ENCODE measurements around the gene MRGPRD. TPM values are rescaled to one million over a fixed set of nuclear protein-coding genes. Genes with fewer than 3 reads are reported as not detected.

MRGPRD gene
- total and polyA plus RNA-seq, 2 donors (not counting 1 experiment from before 2014, with no cell fraction given): not detected

- H3K79me2 ChIP-seq (ENCODE audit: control insufficient read depth, insufficient read depth, low read length): no peaks in the 10 kb centered on the region
- no peaks in the 10 kb centered on the region for H3K36me3 ChIP-seq (replicated peaks in 1 of 2; ENCODE audit: control extremely low read depth in 1 of 2, control insufficient read depth in 1 of 2, extremely low read depth in 1 of 2, insufficient read depth in 2 of 2, low read length in 1 of 2)
- Mint-ChIP-seq H3K4me1 (no peaks in the 10 kb centered on the region), H3K27ac (no peak overlapping the region), H3K4me3 (no peak overlapping the region), H3K27me3 (peaks cover 37% of the 10 kb centered on the region), H3K9me3 (ENCODE audit: insufficient read depth) (no peaks in the 10 kb centered on the region)
- H3K4me2 ChIP-seq (replicated peaks; ENCODE audit: low read depth, low read length, poor library complexity, severe bottlenecking): no peak overlapping the region
- no peak overlapping the region for H3K27ac ChIP-seq (ENCODE audit: low read length in 2 of 2)
- CTCF ChIA-PET: no interaction called here
- intact Hi-C loops (cut with micrococcal nuclease): no loop called here
- H3K4me3 ChIP-seq (ENCODE audit: control extremely low read depth in 1 of 5, extremely low read depth in 1 of 5, insufficient read depth in 1 of 5, low read depth in 2 of 5, low read length in 4 of 5): no peak overlapping the region
- no peak for ATAC-seq (ENCODE audit: low read depth)
- no peaks in the 10 kb centered on the region for H4K20me1 ChIP-seq (ENCODE audit: control insufficient read depth, insufficient read depth, low read length, poor library complexity, severe bottlenecking)
- no peaks in the 10 kb centered on the region for H3K9me3 ChIP-seq (ENCODE audit: control extremely low read depth in 1 of 3, control insufficient read depth in 2 of 3, insufficient read depth in 1 of 3, low read length in 2 of 3)
- H3K27me3 ChIP-seq (replicated peaks in 1 of 4; ENCODE audit: control extremely low read depth in 1 of 4, control insufficient read depth in 3 of 4, insufficient read depth in 4 of 4, low read length in 3 of 4): peaks cover 0 to 40% (median 8%) of the 10 kb centered on the region in 4 experiments
- POLR2A ChIA-PET: no interaction called here
- H3K4me1 ChIP-seq (ENCODE audit: control insufficient read depth in 2 of 2, insufficient read depth in 2 of 2, low read length in 2 of 2): no peaks in the 10 kb centered on the region
- WGBS (ENCODE audit: insufficient coverage): 82% methylated on average over 6 of the region's 8 CpGs
- H3K9ac ChIP-seq (ENCODE audit: low read length): no peak overlapping the region
- no peak for DNase-seq
- TF ChIP-seq CTCF (IDR thresholded peaks at IDR 0.05) (no peak), EZH2 (IDR thresholded peaks at IDR 0.05; ENCODE audit: borderline replicate concordance, insufficient read depth, low read depth, low read length, poor library complexity, severe bottlenecking) (no peak)
- H2AFZ ChIP-seq (ENCODE audit: insufficient read depth, low read depth, low read length, poor library complexity, severe bottlenecking): no peak overlapping the region
These were observed 27.2 kb upstream of the MRGPRD start for GRCh38 chr11:69007975-69008381.

GRCh38 chr11:69006816-69007215 is 26.0 kb upstream of the MRGPRD start:
- Histone ChIP-seq H3K36me3 (replicated peaks in 1 of 2; ENCODE audit: control extremely low read depth in 1 of 2, control insufficient read depth in 1 of 2, extremely low read depth in 1 of 2, insufficient read depth in 2 of 2, low read length in 1 of 2) (no peaks in the 10 kb centered on the region), H3K4me1 (ENCODE audit: control insufficient read depth in 2 of 2, insufficient read depth in 2 of 2, low read length in 2 of 2) (no peaks in the 10 kb centered on the region), H2AFZ (ENCODE audit: insufficient read depth, low read depth, low read length, poor library complexity, severe bottlenecking) (no peak overlapping the region), H4K20me1 (ENCODE audit: control insufficient read depth, insufficient read depth, low read length, poor library complexity, severe bottlenecking) (no peaks in the 10 kb centered on the region), H3K9me3 (ENCODE audit: control extremely low read depth in 1 of 3, control insufficient read depth in 2 of 3, insufficient read depth in 1 of 3, low read length in 2 of 3) (no peaks in the 10 kb centered on the region), H3K79me2 (ENCODE audit: control insufficient read depth, insufficient read depth, low read length) (no peaks in the 10 kb centered on the region), H3K4me3 (ENCODE audit: control extremely low read depth in 1 of 5, extremely low read depth in 1 of 5, insufficient read depth in 1 of 5, low read depth in 2 of 5, low read length in 4 of 5) (no peak overlapping the region), H3K9ac (ENCODE audit: low read length) (no peak overlapping the region), H3K27me3 (replicated peaks in 1 of 4; ENCODE audit: control extremely low read depth in 1 of 4, control insufficient read depth in 3 of 4, insufficient read depth in 4 of 4, low read length in 3 of 4) (peaks cover 0 to 29% (median 2%) of the 10 kb centered on the region in 4 experiments), H3K27ac (ENCODE audit: low read length in 2 of 2) (no peak overlapping the region), H3K4me2 (replicated peaks; ENCODE audit: low read depth, low read length, poor library complexity, severe bottlenecking) (no peak overlapping the region)
- TF ChIP-seq EZH2 (IDR thresholded peaks at IDR 0.05; ENCODE audit: borderline replicate concordance, insufficient read depth, low read depth, low read length, poor library complexity, severe bottlenecking): no peak
- TF ChIP-seq CTCF (IDR thresholded peaks at IDR 0.05): no peak
- Mint-ChIP-seq H3K27me3 (peaks cover 30% of the 10 kb centered on the region), H3K27ac (no peak overlapping the region), H3K9me3 (ENCODE audit: insufficient read depth) (no peaks in the 10 kb centered on the region), H3K4me1 (no peaks in the 10 kb centered on the region), H3K4me3 (no peak overlapping the region)
- CTCF ChIA-PET: interaction anchor here (0.7 kb wide), 1 partner anchor 54 kb away, joined by 3 read pairs; no protein-coding TSS in a partner anchor
- intact Hi-C loops (cut with micrococcal nuclease): no loop called here
- ATAC-seq (ENCODE audit: low read depth) (no peak), DNase-seq (no peak)
- POLR2A ChIA-PET: no interaction called here
- WGBS (ENCODE audit: insufficient coverage): 92% methylated on average over 12 of the region's 12 CpGs
